ENCODE measurements around the gene TRAPPC12.

The TRAPPC12 gene

DNA sequence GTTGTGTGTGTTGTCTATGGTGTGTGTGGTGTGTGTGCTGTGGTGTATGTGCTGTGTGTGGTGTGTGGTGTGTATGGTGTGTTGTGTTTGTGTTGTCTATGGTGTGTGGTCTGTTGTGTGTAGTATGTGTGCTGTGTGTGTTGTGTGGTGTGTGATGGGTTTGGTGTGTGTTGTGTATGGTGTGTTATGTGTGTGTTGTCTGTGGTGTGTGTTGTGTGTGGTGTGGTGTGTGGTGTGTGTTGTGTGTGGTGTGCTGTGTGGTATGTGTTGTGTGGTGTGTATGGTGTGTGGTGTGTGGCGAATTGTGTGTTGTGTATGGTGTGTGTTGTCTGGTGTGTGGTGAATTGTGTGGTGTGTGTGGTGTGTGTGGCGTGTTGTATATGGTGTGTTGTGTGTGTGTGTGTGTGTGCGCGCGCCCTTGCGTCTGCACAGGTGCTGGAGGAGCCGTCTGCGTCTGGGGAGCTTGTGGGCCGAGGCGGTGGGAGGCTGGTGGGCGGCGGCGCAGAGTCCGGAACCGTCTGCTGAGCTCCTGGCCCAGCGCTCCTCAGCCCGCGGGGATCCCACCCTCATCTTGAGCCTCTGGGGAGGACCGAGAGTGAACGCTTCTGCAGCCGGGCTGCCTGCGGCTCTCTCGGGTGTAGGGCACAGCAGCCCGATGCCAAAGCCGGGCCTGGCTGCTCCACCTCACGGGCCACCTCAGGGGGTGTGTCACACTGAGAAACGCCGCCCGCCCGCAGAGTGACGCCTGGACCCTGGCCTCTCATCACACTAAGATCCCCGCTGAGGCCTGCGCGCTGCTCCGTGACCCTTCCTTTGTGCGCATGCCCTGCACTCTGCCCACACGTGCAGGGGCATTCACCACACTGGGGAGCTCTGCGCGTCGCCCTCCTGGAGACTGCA is 148.6 kb downstream of the TRAPPC12 start:
- H3K4me2 ChIP-seq (ENCODE audit: low read length) = no peak overlapping the region
- no peaks in the 10 kb centered on the region for H3K27me3 ChIP-seq (ENCODE audit: control insufficient read depth, insufficient read depth, low read length)
- no peaks in the 10 kb centered on the region for H3K36me3 ChIP-seq (ENCODE audit: insufficient read depth, low read length)
- no peak overlapping the region for H3K4me3 ChIP-seq (ENCODE audit: low read length)
- no peak overlapping the region for H3K9ac ChIP-seq (ENCODE audit: low read depth, low read length)
- H3K9me3 ChIP-seq (replicated peaks; ENCODE audit: low read length) = no peaks in the 10 kb centered on the region
- H3K4me1 ChIP-seq (ENCODE audit: control insufficient read depth, insufficient read depth, low read length) = peaks cover 12% of the 10 kb centered on the region

All from skeletal muscle satellite cell (primary cell).